ENCODE measurements around the gene SORCS3.

DNA sequence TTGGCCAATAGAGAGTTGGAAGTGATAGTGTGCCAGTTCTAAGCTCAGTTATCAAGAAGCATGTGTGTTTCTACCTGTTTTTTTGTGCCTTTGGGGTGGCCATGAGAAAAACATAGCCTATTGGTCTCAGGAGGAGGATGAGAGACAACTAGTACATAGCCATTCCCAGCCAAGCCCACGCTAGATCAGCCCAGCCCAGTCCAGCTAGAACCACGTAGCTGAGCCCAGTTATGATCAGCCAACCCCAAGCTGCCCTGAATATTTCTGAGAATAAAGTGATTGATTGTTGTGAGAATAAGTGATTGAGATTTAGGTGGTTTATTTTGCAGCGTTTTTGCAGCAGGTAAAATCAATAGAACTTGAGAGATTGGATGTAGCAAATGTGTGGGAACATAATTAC is 15.9 kb downstream of the SORCS3 start:
- TF ChIP-seq CTCF (IDR thresholded peaks at IDR 0.05) (no peak), POLR2A (IDR thresholded peaks at IDR 0.05) (no peak)

Data from body of pancreas (tissue), 4 donors.